ENCODE results near the gene DEFB132. TPM values are rescaled to one million over a fixed set of nuclear protein-coding genes. Genes with fewer than 3 reads are reported as not detected.

The DEFB132 gene
- total RNA-seq, 1 donor from 2014 or later, result not detected

DNA sequence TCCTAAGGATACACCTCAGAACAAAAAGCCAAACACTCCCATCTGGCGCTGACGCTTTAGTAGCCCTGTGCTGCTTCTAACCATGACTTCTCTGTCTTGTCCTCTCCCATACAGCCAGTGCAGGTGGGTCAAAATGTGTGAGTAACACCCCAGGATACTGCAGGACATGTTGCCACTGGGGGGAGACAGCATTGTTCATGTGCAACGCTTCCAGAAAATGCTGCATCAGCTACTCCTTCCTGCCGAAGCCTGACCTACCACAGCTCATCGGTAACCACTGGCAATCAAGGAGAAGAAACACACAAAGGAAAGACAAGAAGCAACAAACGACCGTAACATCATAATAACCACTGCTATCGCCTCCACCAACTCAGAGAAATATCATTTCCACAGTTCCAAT lies 1.4 kb downstream of the DEFB132 start:
- ATAC-seq (peak; percentile 35), DNase-seq (no peak)
- intact Hi-C loops (cut with micrococcal nuclease), result no loop called here

DNA sequence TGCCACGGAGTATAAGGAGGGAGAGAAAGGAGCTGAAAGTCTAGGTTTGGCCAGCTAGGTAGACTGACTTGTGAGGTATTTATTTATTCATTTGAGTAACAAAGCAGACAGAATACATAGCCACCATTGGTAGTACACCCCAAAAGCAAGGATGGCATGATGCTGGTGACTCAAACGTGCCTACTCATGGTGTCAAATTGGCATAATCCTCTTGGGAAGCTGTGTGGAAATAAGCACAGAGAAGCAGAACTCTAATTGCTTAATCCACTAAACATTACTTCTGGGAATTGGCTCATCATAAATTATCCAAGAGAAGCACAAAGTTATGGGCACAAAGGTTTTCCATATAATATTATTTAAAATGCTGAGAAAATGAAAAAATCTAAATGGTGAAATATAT lies 2.5 kb downstream of the DEFB132 start:
- ATAC-seq, result no peak
- intact Hi-C loops (cut with micrococcal nuclease), result no loop called here
- no peak for DNase-seq

DNA sequence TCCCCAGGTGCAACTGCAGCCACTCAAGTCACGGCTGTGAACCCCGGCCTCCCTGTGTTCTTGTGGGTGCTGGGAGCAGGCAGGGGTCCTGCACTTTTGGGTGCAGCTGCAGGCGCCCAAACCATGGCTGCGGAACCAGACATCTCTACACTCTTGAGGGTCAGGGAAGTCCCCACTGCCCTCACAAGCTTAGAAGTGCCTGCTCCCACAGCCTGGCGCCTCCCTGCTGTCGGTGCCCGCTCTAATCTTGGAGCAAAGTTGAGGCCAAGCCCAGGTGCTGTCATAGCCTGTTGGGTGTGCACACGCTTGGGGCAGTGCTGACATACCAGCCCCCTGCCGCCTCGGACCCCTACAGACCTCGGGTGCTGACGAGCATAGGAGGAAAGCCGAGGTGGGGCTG lies 6.2 kb downstream of the DEFB132 start:
- DNase-seq (no peak), ATAC-seq (no peak)
- intact Hi-C loops (cut with micrococcal nuclease), result no loop called here

DNA sequence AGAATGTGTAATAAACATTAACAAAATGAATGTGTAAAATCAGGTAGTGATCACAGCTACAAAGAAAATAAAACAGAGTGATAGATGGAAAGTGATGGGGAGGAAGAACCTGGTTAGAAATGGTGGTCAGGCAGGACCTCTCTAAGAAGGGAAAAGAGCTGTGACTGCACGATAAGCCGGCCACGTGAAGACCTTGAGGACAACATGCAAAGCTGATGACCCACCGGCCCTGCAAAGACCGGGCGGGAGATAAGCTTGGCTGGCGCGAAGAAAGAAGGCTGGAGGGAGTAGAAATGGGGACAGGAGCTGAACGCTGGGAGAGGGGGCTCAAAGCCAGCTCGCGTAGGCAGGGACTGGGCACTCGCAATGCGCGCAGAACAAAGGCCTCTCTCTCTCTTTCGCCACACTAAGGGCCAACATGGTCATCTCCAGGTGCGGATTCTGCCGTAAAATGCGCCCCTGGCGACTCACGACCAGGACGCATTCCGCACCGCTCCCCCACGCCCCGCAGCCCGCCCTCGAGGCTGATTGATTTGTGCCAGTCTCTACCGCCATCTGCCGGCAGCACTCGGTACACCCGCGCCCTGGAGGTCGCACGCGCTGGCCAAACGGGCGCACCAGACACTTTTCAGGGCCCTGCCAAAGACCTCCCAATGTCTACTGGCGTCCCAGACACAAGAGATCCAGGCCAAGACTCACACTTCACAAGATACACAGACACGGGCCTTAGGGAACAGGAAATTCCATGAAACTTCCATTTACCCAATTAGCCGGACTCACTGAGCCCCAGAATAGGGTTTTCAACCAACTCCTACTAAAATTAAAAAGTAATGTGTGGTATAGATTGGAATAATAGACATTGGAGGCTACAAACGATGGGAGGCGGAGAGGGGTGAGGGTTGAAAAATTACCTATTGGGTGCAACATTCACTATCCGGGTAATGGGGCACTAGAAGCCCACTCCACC lies 9.4 kb downstream of the DEFB132 start:
- DNase-seq (peak; percentile 91), ATAC-seq (peak; percentile 97)
- intact Hi-C loops (cut with micrococcal nuclease), result loop anchor here (5.0 kb wide), 1 partner anchor 165 kb away; no protein-coding TSS in a partner anchor

DNA sequence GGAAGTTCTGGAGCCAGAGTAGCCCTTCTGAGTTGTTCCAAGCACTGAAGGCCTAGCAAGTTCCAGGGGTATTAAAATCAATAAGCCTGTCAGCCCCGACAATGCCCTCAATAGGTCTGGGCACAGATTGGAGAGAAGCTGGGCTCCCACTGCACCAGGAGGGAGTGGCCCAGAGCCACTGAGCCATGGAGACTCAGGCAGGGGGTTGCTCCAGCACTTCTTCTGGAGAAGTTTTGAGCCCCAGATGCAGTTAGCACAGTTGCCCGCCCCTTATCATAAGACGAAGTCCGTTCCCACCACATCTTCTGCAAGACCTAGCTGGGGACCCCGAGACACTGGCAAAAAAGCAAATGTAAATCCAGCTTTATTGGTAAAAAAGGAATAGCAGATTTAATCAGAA lies 13.0 kb downstream of the DEFB132 start:
- ATAC-seq (no peak), DNase-seq (no peak)
- intact Hi-C loops (cut with micrococcal nuclease), result no loop called here

DNA sequence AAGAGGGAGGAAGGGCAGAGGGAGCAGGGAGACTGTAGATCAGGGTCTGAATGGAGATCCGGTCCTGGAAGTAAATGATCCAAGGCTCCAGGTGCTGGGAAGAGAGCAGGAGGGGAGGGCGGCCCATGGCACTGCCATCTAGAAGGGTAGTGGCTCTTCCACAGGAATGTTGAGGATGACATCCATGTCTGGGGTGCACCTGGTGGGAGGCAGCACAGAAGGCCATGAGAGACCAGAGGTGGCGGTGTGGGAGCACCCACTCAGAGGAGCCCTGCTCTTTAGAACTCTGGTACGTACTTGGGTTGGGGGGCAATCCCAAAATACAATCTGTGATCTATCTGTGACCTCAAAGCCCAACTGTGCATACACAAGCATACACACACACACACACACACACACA lies 13.5 kb downstream of the DEFB132 start:
- intact Hi-C loops (cut with micrococcal nuclease), result no loop called here
- no peak for ATAC-seq
- DNase-seq, result no peak

DNA sequence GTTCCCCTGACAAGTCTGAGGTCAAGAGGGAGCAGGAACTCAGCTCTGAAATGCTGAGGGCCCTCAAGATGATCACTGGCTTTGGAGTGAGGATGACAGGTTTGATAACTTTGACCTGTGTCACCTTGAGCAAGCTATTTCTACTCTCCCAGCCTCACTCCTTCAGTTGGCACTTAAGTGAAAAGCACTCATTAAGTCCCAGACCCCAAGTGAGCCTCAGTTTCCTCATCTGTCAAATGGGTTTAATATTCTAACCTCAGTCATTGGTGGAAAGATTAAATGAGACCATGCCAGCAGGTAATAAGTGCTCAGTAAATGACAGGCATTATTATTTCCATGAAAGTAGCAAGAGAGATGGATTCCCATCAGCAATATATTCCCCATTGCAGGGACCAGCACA lies 14.0 kb downstream of the DEFB132 start:
- intact Hi-C loops (cut with micrococcal nuclease), result no loop called here
- no peak for ATAC-seq
- no peak for DNase-seq

DNA sequence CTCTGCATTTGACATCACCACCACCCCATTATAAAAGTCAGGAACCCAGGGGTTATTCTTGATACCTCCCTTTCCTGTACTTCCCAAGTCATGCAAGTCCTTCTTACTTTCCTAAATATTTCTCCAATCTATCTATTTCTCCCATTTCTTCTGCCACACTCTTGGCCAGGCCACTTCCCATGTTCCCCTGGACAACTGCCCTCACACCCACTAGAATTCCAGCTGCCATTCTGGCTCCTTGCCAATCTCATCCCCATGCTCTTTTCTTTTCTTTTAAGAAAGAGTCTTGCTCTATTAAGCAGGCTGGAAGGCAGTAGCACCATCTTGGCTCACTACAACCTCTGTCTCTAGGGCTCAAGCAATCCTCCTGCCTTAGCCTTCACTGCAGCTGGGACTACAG lies 15.2 kb downstream of the DEFB132 start:
- no peak for ATAC-seq
- intact Hi-C loops (cut with micrococcal nuclease), result no loop called here
- DNase-seq, result no peak

DNA sequence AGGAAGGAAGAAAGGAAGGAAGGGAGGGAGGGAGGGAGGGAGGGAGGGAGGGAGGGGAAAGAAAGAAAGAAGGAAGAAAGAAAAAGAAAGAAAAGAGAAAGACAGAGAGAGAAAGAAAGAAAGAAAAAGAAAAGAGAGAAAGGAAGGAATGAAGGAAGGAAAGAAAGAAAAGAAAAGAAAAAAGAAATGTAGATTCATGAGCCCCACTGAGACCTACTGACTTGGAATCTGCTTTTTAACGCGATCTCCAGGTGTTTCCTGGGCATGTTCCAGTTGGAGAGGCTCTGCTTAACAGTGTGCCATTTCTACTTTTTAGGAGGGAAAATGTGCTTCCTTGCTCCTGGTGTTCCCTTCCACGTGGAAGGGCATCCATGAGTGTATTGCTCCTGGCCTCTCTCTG lies 16.4 kb downstream of the DEFB132 start:
- DNase-seq, result no peak
- intact Hi-C loops (cut with micrococcal nuclease), result no loop called here
- ATAC-seq, result no peak

DNA sequence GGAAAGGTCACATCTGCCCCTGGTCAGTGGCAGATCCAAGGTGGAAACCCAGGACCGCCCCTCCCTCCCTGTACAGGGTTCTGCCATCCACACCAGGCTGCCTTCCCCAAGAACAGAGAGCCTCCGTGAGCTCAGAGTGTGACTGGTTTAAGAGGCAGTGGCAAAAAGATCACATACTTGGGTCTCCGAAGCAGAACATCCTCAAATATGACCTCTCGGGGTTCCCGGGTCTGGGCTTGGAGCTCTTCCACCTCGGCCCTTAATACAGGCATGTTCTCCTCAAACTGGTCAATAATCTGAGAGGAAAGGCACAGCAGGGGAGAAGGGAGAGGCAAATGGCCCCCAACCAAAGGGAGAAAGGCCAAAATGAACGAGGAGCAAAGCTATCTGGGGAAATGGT lies 18.3 kb downstream of the DEFB132 start:
- no peak for DNase-seq
- intact Hi-C loops (cut with micrococcal nuclease), result no loop called here
- ATAC-seq, result no peak

DNA sequence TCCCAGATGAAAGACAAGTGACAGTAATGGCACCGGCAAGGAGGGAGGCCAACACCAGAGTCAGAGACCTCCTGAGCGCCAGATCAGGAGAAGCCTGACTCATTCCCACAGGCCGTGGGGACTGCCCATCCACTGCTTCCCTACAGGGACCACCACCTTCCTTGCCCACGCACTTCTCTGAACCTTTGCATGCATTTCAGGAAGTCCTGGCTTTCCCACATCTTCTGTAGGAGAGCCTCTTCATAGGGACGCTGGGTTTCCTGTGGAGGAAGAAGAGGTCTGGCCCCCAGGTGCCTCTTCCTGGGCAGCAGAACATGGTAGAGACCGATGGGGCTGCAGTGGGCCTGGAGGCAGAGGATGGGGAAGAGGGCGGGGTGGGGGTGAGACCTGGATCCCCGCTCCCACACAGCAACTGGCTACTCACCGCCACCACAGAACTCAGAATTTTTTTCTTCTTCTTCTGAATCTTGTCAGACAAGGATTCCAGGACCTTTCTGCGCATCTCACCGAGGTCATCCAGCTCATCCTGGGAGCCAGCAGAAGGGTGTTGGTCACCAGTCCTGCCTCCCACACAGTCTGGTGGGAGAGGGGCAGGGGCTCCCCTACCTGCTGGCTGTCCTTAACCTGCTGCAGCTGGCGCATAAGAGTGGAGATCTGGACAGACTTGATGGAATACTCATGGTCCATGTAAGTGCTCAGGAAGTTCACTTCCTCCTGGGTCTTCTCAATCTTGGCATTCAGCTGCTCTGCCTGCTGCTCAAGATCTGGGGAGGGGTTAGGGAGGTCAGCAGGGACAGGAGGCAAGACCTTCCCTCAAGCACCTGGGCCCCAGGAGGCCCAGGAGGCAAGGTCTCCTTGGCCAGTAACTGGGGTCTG lies 19.3 kb downstream of the DEFB132 start:
- intact Hi-C loops (cut with micrococcal nuclease), result no loop called here
- no peak for ATAC-seq
- no peak for DNase-seq

DNA sequence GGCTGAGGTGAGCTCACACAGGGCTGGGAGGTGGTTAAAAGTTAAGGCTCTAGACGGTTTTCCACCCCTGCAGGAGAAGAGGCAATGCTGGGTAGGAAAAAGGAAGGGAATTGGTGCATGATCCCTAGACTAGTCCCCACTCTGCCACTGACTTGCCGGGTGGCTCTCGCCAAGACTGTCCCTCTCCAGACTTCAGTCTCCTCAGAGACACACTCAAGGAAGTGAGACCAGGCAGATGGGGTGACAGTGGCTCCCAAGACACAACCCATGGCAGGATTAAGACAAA lies 19.9 kb downstream of the DEFB132 start:
- ATAC-seq (no peak), DNase-seq (no peak)
- intact Hi-C loops (cut with micrococcal nuclease), result no loop called here

DNA sequence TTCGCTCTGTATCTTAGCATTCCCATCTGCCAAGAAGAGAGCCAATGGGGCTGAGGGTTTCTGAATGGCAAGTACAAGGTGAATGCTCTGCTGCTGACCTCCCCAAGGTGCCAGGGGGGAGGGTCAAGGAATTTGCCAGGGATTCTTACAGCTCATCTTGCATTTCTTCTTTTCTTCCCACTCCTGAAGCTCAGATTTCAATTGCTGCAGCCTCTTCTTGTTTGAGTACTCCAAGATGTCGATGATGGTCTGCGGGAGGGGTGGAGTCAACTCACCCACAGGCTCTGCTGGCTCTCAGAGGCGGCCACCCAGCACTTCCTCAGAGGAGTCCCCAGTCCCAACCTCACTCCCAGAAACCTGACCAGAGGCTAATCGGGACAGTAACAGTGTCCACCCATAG lies 20.7 kb downstream of the DEFB132 start:
- DNase-seq (no peak), ATAC-seq (no peak)
- intact Hi-C loops (cut with micrococcal nuclease), result no loop called here

DNA sequence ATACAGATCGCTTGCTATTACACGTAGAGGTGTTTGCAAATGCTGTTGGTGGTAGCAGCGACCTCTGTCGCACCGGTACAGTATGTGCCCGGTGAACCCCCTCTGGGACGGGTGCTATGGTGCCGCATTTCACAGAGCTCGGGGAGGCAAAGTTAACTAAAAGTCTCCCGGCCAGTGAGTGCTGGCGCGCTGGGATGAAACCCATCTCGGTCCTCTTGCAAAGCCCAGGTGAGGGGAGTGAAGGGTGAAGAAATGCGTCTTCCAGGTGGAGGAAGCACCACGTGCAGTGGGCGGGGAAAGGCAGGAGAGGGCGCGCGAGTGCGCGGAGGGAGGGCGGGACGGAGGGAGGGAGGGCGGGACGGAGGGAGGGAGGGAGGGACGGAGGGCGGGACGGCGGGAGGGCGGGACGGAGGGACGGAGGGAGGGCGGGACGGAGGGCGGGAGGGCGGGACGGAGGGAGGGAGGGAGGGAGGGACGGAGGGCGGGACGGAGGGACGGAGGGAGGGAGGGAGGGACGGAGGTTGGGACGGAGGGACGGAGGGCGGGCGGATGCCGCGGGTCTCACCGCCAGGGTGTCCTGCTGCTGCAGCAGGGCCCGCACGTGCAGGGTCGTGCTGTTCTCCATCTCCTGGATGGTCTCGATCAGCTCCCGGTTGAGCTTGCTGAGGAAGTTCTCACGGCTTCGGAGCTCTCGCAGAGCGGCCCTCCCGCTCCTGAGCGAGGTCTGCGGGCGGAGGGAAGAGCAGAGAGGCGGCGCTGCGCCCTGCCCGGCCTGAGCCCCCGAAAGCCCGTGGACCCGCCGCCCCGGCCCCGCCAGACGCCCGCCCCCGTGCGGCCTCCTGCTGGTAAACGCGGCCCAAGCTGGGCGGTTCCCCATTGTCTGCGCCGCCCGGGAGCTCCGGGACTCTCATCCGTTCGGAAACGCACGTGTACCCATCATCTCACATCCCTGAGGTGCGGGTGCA lies 21.4 kb downstream of the DEFB132 start:
- peak; percentile 67 for DNase-seq
- intact Hi-C loops (cut with micrococcal nuclease), result no loop called here
- ATAC-seq, result peak; percentile 75

DNA sequence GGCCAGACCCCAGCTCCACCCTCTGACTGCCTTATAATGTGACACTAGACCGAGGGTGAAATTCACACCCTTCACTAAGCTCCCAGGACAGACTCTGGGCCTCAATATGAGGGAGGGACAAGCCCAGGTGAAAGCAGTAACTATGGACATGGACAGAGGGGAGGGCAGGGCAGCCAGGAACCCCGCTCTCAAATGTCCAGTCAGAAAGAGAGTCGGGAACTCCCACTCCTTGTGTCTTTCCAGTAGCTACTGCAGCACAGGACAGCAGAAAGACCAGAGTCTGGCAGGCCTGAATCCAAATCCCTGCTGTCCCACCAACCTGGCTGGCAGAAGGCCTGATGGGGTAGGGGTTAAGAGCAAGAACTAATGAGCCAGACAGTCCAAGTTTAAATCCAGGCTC lies 26.6 kb downstream of the DEFB132 start:
- intact Hi-C loops (cut with micrococcal nuclease), result no loop called here
- DNase-seq (no peak), ATAC-seq (no peak)

DNA sequence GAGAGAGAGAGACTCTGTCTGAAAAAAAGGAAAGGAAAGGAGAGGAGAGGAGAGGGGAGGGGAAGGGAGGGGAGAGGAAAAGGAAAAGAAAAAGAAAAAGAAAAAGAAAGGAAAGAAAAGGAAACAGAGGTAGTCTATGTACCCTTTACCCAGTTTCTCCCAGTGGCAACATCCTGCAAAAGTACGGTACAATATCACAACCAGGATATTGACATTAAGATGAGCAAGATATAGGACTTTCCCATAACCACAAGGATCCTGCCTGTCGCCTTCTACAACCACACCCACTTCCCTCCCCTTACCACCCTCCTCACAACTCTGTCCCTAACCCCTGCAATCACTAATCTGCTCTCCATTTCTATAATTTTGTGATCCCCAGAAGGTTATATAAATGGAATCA lies 29.0 kb downstream of the DEFB132 start:
- no peak for ATAC-seq
- intact Hi-C loops (cut with micrococcal nuclease), result no loop called here
- DNase-seq, result no peak

DNA sequence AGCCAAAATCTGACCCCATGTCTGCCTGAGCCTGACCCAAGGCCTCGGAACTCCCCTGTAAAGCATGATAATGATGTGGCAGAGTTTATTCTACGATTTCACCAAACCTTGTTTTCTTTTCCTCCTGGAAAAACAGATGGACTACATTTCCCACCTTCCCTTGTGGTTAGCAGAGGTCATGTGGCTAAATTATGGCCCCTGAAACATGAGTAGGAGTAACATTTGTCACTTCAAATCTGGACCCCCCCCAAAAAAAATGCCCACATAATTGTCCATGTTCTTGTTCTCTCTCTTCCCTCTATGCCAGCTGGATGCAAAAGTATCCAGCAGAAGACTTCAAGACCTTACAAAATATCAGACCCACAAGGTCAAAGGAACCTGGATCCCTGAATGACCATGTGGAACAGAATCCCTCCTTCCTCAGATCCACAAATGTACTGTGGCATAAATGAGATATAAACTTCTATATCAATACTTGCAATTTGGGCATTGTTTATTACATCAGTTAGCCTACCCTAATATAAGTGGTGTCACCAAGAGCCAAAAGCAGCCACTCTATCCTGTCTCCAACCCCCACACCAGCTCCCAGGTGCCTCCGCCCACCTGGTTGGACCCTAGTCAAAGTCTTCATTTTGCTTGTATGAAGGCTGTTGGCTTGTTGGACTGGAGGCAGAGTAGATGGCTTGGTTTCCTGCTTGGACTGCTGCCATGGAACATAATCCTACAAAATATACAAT lies 31.6 kb downstream of the DEFB132 start:
- ATAC-seq, result no peak
- intact Hi-C loops (cut with micrococcal nuclease), result no loop called here
- no peak for DNase-seq

DNA sequence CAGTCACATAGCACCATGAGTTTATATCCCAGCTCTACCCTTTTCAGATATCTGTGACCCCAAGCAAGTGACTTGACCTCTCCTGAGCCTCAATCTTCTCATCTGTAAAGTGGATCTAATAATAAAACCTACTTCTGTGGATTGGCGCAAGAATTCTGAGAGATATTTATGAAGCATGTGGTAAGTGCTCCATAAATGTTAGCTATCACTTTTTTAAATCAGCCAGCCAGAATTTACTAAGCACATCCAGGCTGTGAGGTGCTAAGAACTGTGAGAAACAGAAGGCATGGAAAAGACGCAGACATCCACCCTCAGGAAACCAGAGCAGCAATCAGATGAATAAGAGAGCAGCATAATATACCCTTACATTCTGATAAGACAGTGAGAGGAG lies 32.2 kb downstream of the DEFB132 start:
- intact Hi-C loops (cut with micrococcal nuclease), result no loop called here
- no peak for ATAC-seq
- no peak for DNase-seq

Data from left ventricle myocardium superior (tissue), 1 donor.